Posterior cingulate gyrus (tissue), 11 donors: ENCODE data around the gene DCHS2.
A peak's percentile ranks its signal among the peaks of the same experiment; 100 is the strongest.

Source experiments
- DNase-seq, 10 donors: peaks; one replicate each; pipeline versions ENCODE4 v3.0.0 to v3.0.0-alpha.2; 2020 to 2021; ENCODE audit warnings: mixed read lengths in 3 of 10
- intact Hi-C: fragments of 100-400 bp; cut with DNase I; formaldehyde crosslinking; loops from one replicate; pipeline ENCODE4 v1.15.1; 2023

The DCHS2 gene

GRCh38 chr4:154454710-154455109 is 36.9 kb downstream of the DCHS2 start:
- DNase-seq = no peak
- intact Hi-C loops = no loop called here

- DNase-seq = no peak
- intact Hi-C loops = no loop called here
These were observed 38.7 kb downstream of the DCHS2 start for GRCh38 chr4:154452798-154453346.

DNA sequence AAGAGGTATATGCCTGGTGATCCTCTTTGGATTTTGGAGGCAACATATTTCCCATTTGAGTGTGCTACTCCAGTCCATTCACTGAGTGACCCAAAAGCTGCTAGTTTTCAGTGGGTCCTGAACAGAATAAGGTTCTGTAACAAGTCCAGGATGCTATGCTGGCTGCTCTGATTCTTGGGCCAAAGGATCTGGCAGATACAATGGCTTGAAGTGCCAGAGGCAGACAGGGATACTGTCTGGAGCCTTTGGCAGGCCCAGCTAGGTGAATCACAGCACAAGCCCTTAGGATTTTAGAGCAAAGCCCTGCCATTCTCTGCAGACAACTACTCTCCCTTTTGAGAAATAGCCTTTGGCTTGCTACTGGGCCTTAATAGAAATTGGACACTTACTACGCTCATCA is 40.6 kb downstream of the DCHS2 start:
- intact Hi-C loops = no loop called here
- DNase-seq = peak in 1 of 10 donors; percentile 17

DNA sequence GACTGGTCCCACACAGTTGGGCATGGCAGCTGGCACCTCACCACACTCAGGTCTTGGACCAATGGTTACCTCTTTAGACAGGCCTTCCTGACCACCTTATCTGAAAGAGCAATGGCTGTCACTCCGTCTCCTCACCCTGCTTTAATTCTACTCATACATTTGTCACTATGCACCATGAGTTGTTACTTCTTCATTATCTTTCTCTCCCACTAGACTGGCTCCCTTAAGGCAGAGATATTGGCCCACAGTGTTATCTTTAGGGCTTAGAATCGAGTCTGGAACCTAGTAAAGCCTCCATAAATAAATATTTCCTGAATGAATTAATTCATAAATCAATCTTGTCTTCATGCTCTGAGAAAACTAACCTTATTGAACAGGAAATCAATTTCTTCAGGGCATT is 46.6 kb downstream of the DCHS2 start:
- no peak for DNase-seq
- intact Hi-C loops = no loop called here

GRCh38 chr4:154441982-154442381 is 49.6 kb downstream of the DCHS2 start:
- no peak for DNase-seq
- intact Hi-C loops = no loop called here

GRCh38 chr4:154441124-154441523 is 50.5 kb downstream of the DCHS2 start:
- DNase-seq = no peak
- intact Hi-C loops = no loop called here

GRCh38 chr4:154439224-154439623 is 52.4 kb downstream of the DCHS2 start:
- intact Hi-C loops = no loop called here

DNA sequence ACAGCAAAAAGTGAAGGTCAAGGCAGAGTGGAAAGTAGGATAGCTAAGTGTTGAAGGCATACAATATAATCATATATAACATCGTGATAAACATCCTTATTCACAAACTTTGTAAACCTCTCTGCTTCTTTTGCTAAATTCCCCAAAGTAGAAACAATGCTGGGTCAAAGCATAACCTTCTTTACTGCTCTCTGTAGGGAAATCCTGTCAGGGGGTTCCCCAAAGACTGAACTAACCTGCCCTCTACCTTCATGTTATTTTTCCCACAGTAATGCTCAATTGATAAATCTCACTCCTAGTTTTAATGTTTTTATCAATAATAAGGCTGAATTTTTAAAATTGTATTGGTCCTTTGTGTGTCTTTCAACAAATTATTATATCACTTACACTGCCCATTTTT is 55.7 kb downstream of the DCHS2 start:
- intact Hi-C loops = no loop called here
- DNase-seq = no peak

More at GRCh38 chr4:154439224-154439623, 52.4 kb downstream of the DCHS2 start:
- DNase-seq = no peak

- DNase-seq = no peak
- intact Hi-C loops = no loop called here
These were observed 58.1 kb downstream of the DCHS2 start for GRCh38 chr4:154433543-154433942.

GRCh38 chr4:154429176-154429575 is 62.4 kb downstream of the DCHS2 start:
- intact Hi-C loops = no loop called here
- no peak for DNase-seq

GRCh38 chr4:154427149-154427548 is 64.5 kb downstream of the DCHS2 start:
- DNase-seq = no peak
- intact Hi-C loops = no loop called here

DNA sequence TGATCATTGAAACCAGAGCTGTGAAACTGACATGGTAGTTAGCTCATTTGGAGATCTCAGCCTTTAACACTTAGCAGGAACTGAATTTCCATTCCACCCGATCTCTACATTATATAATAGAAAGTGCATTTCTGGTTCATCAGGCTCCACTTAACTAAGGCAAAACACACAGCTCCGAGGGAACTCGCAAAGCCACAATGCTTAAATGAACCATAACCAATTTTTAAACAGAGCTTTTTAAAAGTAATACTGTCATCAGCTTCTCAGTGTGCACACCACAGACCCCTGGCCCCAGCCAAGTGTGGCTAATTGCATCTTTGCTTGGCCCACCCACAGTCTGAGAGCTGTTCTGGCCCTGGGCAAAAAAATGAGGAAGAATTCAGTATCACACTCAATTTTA is 66.1 kb downstream of the DCHS2 start:
- intact Hi-C loops = no loop called here
- DNase-seq = peak in 1 of 10 donors; percentile 39

GRCh38 chr4:154424810-154425484 is 66.7 kb downstream of the DCHS2 start:
- intact Hi-C loops = no loop called here

DNA sequence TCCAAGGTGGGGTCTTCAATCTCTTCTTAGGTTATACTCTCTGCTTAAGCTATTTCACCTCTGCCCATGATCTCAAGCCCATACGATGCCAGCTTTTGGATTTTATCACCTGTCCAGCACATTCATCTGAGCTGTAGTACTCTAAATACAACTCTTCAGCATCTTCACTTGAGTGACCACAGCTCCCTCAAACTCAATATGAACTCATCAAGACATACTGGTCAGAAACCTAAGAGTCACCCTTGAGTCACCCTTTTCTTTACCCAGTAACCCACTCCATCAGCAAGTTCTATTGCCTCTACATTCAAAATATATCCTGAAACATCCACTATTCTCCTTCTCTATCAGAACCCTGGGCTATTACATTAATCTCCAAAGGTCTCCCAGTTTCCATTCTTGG is 69.4 kb downstream of the DCHS2 start:
- DNase-seq = no peak
- intact Hi-C loops = no loop called here

More at GRCh38 chr4:154424810-154425484, 66.7 kb downstream of the DCHS2 start:
- no peak for DNase-seq

DNA sequence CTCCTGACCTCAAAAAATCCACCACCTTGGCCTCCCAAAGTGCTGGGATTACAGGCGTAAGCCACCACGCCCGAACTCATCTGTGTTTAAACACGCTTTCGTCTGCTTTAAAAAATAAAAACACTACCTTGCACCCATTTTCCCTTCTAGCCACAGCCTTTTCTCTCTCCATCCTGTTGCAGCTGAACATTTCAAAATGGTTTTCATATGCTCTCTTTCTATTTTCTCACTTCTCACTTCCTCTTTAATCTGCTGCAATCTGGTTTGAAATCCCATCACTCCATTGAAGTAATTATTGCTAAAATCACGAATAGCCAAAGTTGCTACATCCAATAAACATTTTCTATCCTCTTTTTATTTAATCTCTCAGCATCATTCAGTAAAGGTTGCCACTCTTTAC is 70.0 kb downstream of the DCHS2 start:
- intact Hi-C loops = no loop called here
- DNase-seq = no peak

DNA sequence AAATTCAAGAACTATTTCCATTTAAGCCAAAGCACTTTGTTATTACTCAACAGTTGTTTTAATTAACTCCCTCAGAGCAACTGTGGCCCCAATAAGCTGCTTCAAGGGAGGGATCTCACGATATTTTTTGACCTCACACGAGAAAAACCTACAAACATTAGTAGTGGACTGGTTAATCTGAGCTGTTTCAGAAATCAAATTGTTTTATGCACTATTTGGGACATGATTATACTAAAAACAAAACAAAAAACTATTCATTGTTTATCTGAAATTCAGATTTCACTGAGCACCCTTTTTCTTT is 74.3 kb downstream of the DCHS2 start:
- no peak for DNase-seq
- intact Hi-C loops = no loop called here

GRCh38 chr4:154416190-154416547 is 75.4 kb downstream of the DCHS2 start:
- intact Hi-C loops = no loop called here
- DNase-seq = peak in 1 of 10 donors; percentile 37

DNA sequence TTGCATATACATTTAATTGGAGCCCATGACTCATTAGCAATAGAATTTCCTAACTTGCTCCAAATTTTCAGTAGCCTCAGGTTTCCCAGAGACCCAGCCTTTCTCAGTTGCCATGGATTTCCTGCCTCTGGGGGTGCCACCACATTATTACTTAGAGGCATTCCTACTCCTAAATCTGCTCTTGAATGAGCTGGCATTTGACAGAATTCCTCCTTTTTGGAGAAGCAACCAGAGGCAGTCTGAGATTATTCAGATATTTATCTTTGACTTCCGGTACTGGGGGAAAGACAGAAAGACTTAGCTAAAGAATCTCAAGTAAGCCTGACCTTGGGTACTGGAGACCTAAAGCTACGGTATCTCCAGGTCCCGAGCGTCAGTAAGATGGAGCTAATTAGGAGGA is 76.3 kb downstream of the DCHS2 start:
- no peak for DNase-seq
- intact Hi-C loops = no loop called here

- intact Hi-C loops = no loop called here
- no peak for DNase-seq
These were observed 76.8 kb downstream of the DCHS2 start for GRCh38 chr4:154414796-154415195.

- intact Hi-C loops = no loop called here
- no peak for DNase-seq
These were observed 77.2 kb downstream of the DCHS2 start for GRCh38 chr4:154414371-154414770.

DNA sequence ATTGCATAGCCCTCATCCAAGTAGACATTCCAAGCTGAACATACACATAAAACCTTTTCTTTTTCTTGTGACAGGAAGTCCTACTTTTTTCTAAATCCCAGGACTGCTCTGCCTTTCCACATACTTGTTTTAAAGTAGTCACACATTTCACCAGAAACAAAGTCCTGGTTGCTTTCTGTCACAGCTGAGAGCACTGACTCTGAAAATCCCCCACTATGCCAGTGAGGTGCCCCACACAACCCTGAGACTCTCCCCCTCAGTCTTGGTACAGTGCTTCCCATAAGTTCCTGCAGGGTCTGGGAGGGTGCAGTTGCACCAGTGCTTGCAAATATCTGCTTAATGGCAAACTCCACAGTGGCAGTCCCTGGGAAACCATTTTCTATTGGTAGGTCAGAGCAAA is 84.2 kb downstream of the DCHS2 start:
- no peak for DNase-seq
- intact Hi-C loops = no loop called here

DNA sequence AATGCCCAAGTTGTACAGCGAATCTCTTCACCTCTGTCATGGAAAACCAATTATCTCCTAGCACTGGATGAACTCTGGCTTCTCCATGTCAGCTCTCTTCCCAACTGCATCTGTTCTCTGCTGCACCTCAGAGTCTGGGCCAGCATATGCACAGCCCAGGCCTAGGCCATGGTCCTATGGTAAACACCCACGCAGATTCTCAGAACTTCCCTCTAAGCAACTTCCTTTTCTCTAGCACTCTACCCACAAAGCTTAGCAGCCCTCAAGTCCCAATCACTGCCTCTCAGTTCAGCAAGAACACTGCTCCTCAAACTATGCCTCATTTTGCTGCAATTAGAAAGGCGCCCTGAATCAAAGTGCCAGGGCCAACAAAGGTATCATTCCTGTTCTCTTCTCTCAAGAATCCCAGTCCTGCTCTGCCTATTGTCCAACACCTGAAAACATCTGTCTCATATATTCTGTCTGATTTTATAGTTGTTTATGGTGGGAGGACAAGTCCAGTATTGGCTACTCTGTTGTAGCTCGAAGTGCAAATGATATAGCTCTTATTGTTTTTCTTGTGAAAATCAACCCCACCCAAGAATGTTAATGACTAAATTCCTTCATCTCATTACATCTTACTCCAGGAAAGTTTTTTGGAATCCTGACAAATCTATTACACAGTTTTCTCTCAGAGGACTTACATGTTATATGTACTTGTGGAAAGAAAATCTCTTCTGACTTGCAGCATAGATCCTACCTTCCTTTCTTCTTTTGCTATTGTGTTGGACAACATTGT is 85.4 kb downstream of the DCHS2 start:
- intact Hi-C loops = no loop called here
- DNase-seq = no peak
